A673 (cell line): Measurements from ENCODE around the gene DDA1.

Source experiments
- CTCF ChIP-seq: fragments of 300-800, 200-600 bp; sonication (generic); conservative IDR thresholded peaks from 2 replicates; pipeline ENCODE4 v1.5.1; 2017; ENCODE audit warnings: low read depth, mild to moderate bottlenecking, antibody characterized with exemption, low read length, moderate library complexity, mixed read lengths
- EZH2 ChIP-seq: fragments of 200-600 bp; sonication (generic); IDR thresholded peaks from 2 replicates; pipeline ENCODE4 v1.6.1; 2017; ENCODE audit warnings: borderline replicate concordance, low read depth, mild to moderate bottlenecking, mixed read lengths, antibody characterized with exemption, low read length; ENCODE audit not compliant: poor library complexity, severe bottlenecking

- no peak for TF ChIP-seq CTCF
- no peak for TF ChIP-seq EZH2
Measured at GRCh38 chr19:17296273-17296672, 13.1 kb upstream of the DDA1 start.
